H1 (cell line): ENCODE results near the gene LGALS8. TPM values are rescaled to one million over a fixed set of nuclear protein-coding genes. Genes with fewer than 3 reads are reported as not detected.

Experiments used
- CTCF ChIA-PET: fragments of 300-600 bp; sonication (Branson Sonifier 250); formaldehyde crosslinking; loops from one replicate; lab custom pipeline; 2021; ENCODE audit not compliant: partially characterized antibody; lab: Charles Lee
- POLR2A ChIA-PET: fragments of 300-600 bp; sonication (Branson Sonifier 250); formaldehyde crosslinking; loops from one replicate; lab custom pipeline; 2021; ENCODE audit warnings: inconsistent platforms; ENCODE audit not compliant: partially characterized antibody; lab: Charles Lee
- DNase-seq, 2 experiments: peaks; one replicate each; pipeline versions ENCODE4 v3.0.0 to v3.0.0-alpha.2; 2010 to 2022; ENCODE audit warnings: low spot score in 2 of 2, low read depth in 1 of 2, mixed read lengths in 1 of 2
- FAIRE-seq: peaks from 2 replicates; lab custom pipeline; 2011; peaks lifted over from hg19 to GRCh38; lab: Jason Lieb, UNC
- H2AFZ ChIP-seq: 2 replicates; pipeline ENCODE4 v1.8.1; 2012; ENCODE audit warnings: low read length, inconsistent platforms
- H2AK5ac ChIP-seq: 2 replicates; pipeline ENCODE4 v1.6.1; 2013; ENCODE audit warnings: low read depth, low read length
- H2BK120ac ChIP-seq: replicated peaks from 2 replicates; pipeline ENCODE3; 2013; ENCODE audit warnings: low read depth, low read length, inconsistent platforms
- H2BK12ac ChIP-seq: 2 replicates; pipeline ENCODE4 v1.6.1; 2013; ENCODE audit warnings: low read depth, low read length
- H2BK15ac ChIP-seq: 2 replicates; pipeline ENCODE4 v1.6.1; 2013; ENCODE audit warnings: low read length
- H2BK20ac ChIP-seq: 2 replicates; pipeline ENCODE4 v1.6.1; 2013; ENCODE audit warnings: low read length
- H2BK5ac ChIP-seq: 2 replicates; pipeline ENCODE4 v1.6.1; 2013; ENCODE audit warnings: low read depth, low read length
- H3K14ac ChIP-seq: 2 replicates; pipeline ENCODE4 v1.6.1; 2013; ENCODE audit warnings: inconsistent platforms; ENCODE audit not compliant: insufficient read length
- H3K18ac ChIP-seq: 2 replicates; pipeline ENCODE4 v1.6.1; 2013; ENCODE audit warnings: low read length; ENCODE audit errors: extremely low read depth
- H3K23ac ChIP-seq: 2 replicates; pipeline ENCODE4 v1.6.1; 2013; ENCODE audit warnings: inconsistent platforms; ENCODE audit not compliant: insufficient read length
- H3K23me2 ChIP-seq: 2 replicates; pipeline ENCODE4 v1.6.1; 2013; ENCODE audit warnings: low read depth, low read length
- H3K27ac ChIP-seq: 2 replicates; pipeline ENCODE4 v1.6.1; 2011; ENCODE audit warnings: low read depth, low read length, inconsistent platforms
- H3K27me3 ChIP-seq, 4 experiments: replicated peaks in 1 of 4; 1 replicate in 1 of 4; 2 replicates in 3 of 4; pipeline versions ENCODE4 v1.6.1 to v1.8.1; 2011 to 2013; ENCODE audit warnings: low read length in 3 of 4, mild to moderate bottlenecking in 3 of 4, inconsistent platforms in 2 of 4, mixed read lengths in 2 of 4, moderate library complexity in 1 of 4; ENCODE audit not compliant: control insufficient read depth in 3 of 4, insufficient read depth in 3 of 4; ENCODE audit errors: extremely low read depth in 1 of 4
- H3K36me3 ChIP-seq, 4 experiments: 2 replicates each; pipeline versions ENCODE4 v1.6.1 to v1.8.1; 2011 to 2013; ENCODE audit warnings: mild to moderate bottlenecking in 4 of 4, low read length in 3 of 4, moderate library complexity in 2 of 4, control low read depth in 1 of 4, inconsistent platforms in 1 of 4; ENCODE audit not compliant: insufficient read depth in 4 of 4, control insufficient read depth in 2 of 4
- H3K4ac ChIP-seq: replicated peaks from 2 replicates; pipeline ENCODE3; 2013; ENCODE audit warnings: low read length, low read depth, mixed read lengths, inconsistent platforms; ENCODE audit not compliant: insufficient read length
- H3K4me1 ChIP-seq, 4 experiments: replicated peaks in 1 of 4; 1 replicate in 1 of 4; 2 replicates in 3 of 4; pipeline versions ENCODE4 v1.6.1 to v1.8.1; 2011 to 2013; ENCODE audit warnings: low read length in 3 of 4, inconsistent platforms in 2 of 4, mixed read lengths in 1 of 4; ENCODE audit not compliant: insufficient read depth in 4 of 4, control insufficient read depth in 3 of 4
- H3K4me2 ChIP-seq, 2 experiments: 2 replicates each; pipeline versions ENCODE4 v1.6.1 to v1.8.1; 2011 to 2013; ENCODE audit warnings: low read depth in 2 of 2, low read length in 2 of 2, control low read depth in 1 of 2, inconsistent platforms in 1 of 2, mild to moderate bottlenecking in 1 of 2; ENCODE audit not compliant: insufficient read depth in 1 of 2
- H3K4me3 ChIP-seq, 4 experiments: fragments of 200-600, 300-600 bp in 1 of 4; sonication (generic), shearing (Covaris generic), sonication (Bioruptor Twin) in 1 of 4; 2 replicates each; pipeline versions ENCODE4 v1.5.1 to v1.8.1; 2011 to 2016; ENCODE audit warnings: low read length in 4 of 4, low read depth in 3 of 4, control low read depth in 2 of 4, inconsistent platforms in 2 of 4, mild to moderate bottlenecking in 2 of 4, mixed read lengths in 1 of 4, moderate library complexity in 1 of 4; ENCODE audit not compliant: insufficient read depth in 2 of 4; ENCODE audit errors: extremely low read depth in 1 of 4
- H3K56ac ChIP-seq: replicated peaks from 2 replicates; pipeline ENCODE3; 2013; ENCODE audit warnings: low read depth, mild to moderate bottlenecking, mixed read lengths, low read length, inconsistent platforms; ENCODE audit not compliant: insufficient read length
- H3K79me1 ChIP-seq: 2 replicates; pipeline ENCODE4 v1.6.1; 2013; ENCODE audit warnings: low read depth, low read length, control low read depth
- H3K79me2 ChIP-seq, 2 experiments: 2 replicates each; pipeline versions ENCODE4 v1.6.1 to v1.8.1; 2012 to 2013; ENCODE audit warnings: low read length in 2 of 2, mild to moderate bottlenecking in 2 of 2, inconsistent platforms in 1 of 2; ENCODE audit not compliant: insufficient read depth in 2 of 2, control insufficient read depth in 1 of 2
- H3K9ac ChIP-seq, 4 experiments: replicated peaks in 1 of 4; 1 replicate in 1 of 4; 2 replicates in 3 of 4; pipeline versions ENCODE4 v1.6.1 to v1.8.1; 2011 to 2013; ENCODE audit warnings: low read depth in 3 of 4, low read length in 3 of 4, control low read depth in 2 of 4, mild to moderate bottlenecking in 2 of 4, moderate library complexity in 2 of 4, inconsistent platforms in 1 of 4; ENCODE audit errors: extremely low read depth in 1 of 4
- H3K9me3 ChIP-seq, 2 experiments: 2 replicates each; pipeline versions ENCODE4 v1.6.1 to v1.8.1; 2012 to 2013; ENCODE audit warnings: mild to moderate bottlenecking in 2 of 2, moderate library complexity in 2 of 2, control low read depth in 1 of 2, inconsistent platforms in 1 of 2, low read depth in 1 of 2, low read length in 1 of 2, mixed read lengths in 1 of 2; ENCODE audit not compliant: insufficient read depth in 2 of 2
- H4K20me1 ChIP-seq, 2 experiments: replicated peaks in 1 of 2; 2 replicates each; pipeline versions ENCODE3 to v1.8.1; 2011 to 2013; ENCODE audit warnings: inconsistent platforms in 2 of 2, low read length in 2 of 2, mild to moderate bottlenecking in 1 of 2; ENCODE audit not compliant: insufficient read depth in 2 of 2, control insufficient read depth in 1 of 2
- H4K5ac ChIP-seq: 2 replicates; pipeline ENCODE4 v1.6.1; 2013; ENCODE audit warnings: low read length, low read depth, mixed read lengths, inconsistent platforms; ENCODE audit not compliant: insufficient read length
- H4K8ac ChIP-seq: 2 replicates; pipeline ENCODE4 v1.8.0; 2013; ENCODE audit warnings: mild to moderate bottlenecking, moderate library complexity, low read length, inconsistent platforms; ENCODE audit not compliant: insufficient read depth; ENCODE audit errors: extremely low read depth
- H4K91ac ChIP-seq: replicated peaks from 2 replicates; pipeline ENCODE3; 2013; ENCODE audit warnings: low read length, mixed read lengths, inconsistent platforms; ENCODE audit not compliant: insufficient read length
- BCL11A ChIP-seq, 2 experiments: IDR thresholded peaks; one replicate each; pipeline ENCODE4 v1.6.1; 2011; ENCODE audit warnings: low read depth in 2 of 2, low read length in 2 of 2, mild to moderate bottlenecking in 2 of 2
- EGR1 ChIP-seq: IDR thresholded peaks from 2 replicates; pipeline ENCODE4 v1.6.1; 2011; ENCODE audit warnings: low read depth, low read length, borderline replicate concordance
- FOSL1 ChIP-seq: IDR thresholded peaks from 2 replicates; pipeline ENCODE4 v1.6.1; 2011; ENCODE audit warnings: mild to moderate bottlenecking, low read depth, low read length, moderate library complexity; ENCODE audit not compliant: insufficient read depth
- JUND ChIP-seq: IDR thresholded peaks from 2 replicates; pipeline ENCODE4 v1.6.1; 2011; ENCODE audit warnings: mild to moderate bottlenecking, improper control_type of control experiment, low read length
- KDM1A ChIP-seq: fragments of 200-600, 300-600 bp; sonication (generic); IDR thresholded peaks from 2 replicates; pipeline ENCODE4 v1.7.1; 2016; ENCODE audit warnings: mild to moderate bottlenecking, low read length, borderline replicate concordance
- POLR2A ChIP-seq, 2 experiments: IDR thresholded peaks; 1 replicate in 1 of 2; 2 replicates in 1 of 2; pipeline ENCODE4 v1.6.1; 2011; ENCODE audit warnings: low read depth in 2 of 2, low read length in 2 of 2, mild to moderate bottlenecking in 2 of 2; ENCODE audit errors: control extremely low read depth in 1 of 2
- RFX5 ChIP-seq: IDR thresholded peaks from 2 replicates; pipeline ENCODE4 v1.6.1; 2011; ENCODE audit warnings: low read depth, low read length, improper control_type of control experiment, borderline replicate concordance
- SIRT6 ChIP-seq: IDR thresholded peaks from one replicate; pipeline ENCODE4 v1.7.1; 2012; ENCODE audit warnings: low read length, inconsistent platforms
- SIX5 ChIP-seq: IDR thresholded peaks from 2 replicates; pipeline ENCODE4 v1.6.1; 2011; ENCODE audit warnings: mild to moderate bottlenecking, low read depth, low read length
- SP1 ChIP-seq: IDR thresholded peaks from 2 replicates; pipeline ENCODE4 v1.6.1; 2011; ENCODE audit warnings: low read depth, low read length
- TBP ChIP-seq: IDR thresholded peaks from 2 replicates; pipeline ENCODE4 v1.6.1; 2011; ENCODE audit warnings: low read depth, low read length, improper control_type of control experiment
- TEAD4 ChIP-seq: IDR thresholded peaks from 2 replicates; pipeline ENCODE4 v1.6.1; 2012; ENCODE audit warnings: low read depth, low read length, inconsistent platforms, mixed read lengths
- WGBS, 2 experiments: shearing (Covaris generic) in 1 of 2; methylation state at CpG; one replicate each; pipeline versions ENCODE4 v1.1.6 to v1.1.7; 2013 to 2015; ENCODE audit warnings: low lambda C conversion rate in 2 of 2, mixed read lengths in 2 of 2, inconsistent platforms in 1 of 2, low coverage in 1 of 2, missing lambda C conversion rate in 1 of 2; ENCODE audit not compliant: insufficient replicate concordance in 2 of 2, insufficient coverage in 1 of 2, insufficient read length in 1 of 2; ENCODE audit errors: extremely low coverage in 1 of 2, missing lambda C conversion rate in 1 of 2; 5-methylcytosine and 5-hydroxymethylcytosine counted together
- polyA plus RNA-seq, 7 experiments: library from polyadenylated mRNA; depleted of rRNA in 3 of 7; stranded (reverse) in 5 of 7; unstranded in 2 of 7; fragments of >200 nt in 5 of 7; fragments of 200-250 nt in 2 of 7; gene quantifications; 1 replicate in 5 of 7; 2 replicates in 1 of 7; 4 replicates in 1 of 7; pipeline versions ENCODE4 v1.2.1 to v1.2.3, GENCODE V29; 2011 to 2013; ENCODE audit warnings: missing spikeins in 2 of 7, mixed read lengths in 2 of 7
- total RNA-seq: library from RNA; stranded (reverse); fragmentation: NEBNext Ultra II Directional; extraction: Animal tissue kit (Norgen Biotek cat#: 25700); gene quantifications from 2 replicates; pipeline ENCODE4 v1.2.1, GENCODE V29; 2021

LGALS8 gene
- total and polyA plus RNA-seq, 2 of the 8 experiments (the other 6 are each of a cell fraction or from before 2014, with no cell fraction given): 7.2 to 11.6 TPM

DNA sequence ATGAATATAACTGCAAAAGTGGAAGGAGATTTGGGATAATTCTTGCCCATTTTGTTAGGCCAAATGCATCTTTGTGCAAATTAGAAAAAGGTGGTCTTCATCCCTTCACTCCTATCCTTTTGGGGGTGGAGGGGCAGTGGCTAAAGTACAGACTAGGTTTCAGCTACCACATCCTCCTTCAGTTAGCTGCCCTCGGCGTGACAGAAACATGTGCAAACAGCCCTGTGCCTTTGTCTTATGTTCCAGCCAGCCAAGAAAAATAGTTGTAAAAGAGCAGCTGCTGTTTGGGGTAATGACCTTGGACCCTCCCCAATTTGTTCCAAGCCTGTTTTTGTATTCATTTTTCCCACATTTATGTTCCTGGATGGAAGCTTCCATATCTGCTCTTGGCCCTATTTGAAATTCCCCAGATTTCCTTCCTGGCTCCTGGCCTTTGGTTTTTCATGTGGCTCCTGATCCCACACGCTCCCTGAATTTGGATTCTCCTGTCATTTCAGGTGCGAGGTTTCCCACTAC, 8.3 kb upstream of the LGALS8 start:
- no peaks in the 10 kb centered on the region for H3K27me3 ChIP-seq
- DNase-seq (no peak), FAIRE-seq (no peak)
- no peak overlapping the region for H3K23ac ChIP-seq
- no peaks in the 10 kb centered on the region for H3K9me3 ChIP-seq
- no peak overlapping the region for H2AFZ ChIP-seq
- H3K18ac ChIP-seq: no peak overlapping the region
- H4K8ac ChIP-seq: no peak overlapping the region
- CTCF ChIA-PET: interaction anchor here (0.5 to 1.0 kb wide), 2 partner anchors 26 to 376 kb away, joined by 3 read pairs; no protein-coding TSS in a partner anchor
- H2BK120ac ChIP-seq: no peak overlapping the region
- no peak overlapping the region for H2BK20ac ChIP-seq
- TF ChIP-seq SP1 (no peak), JUND (no peak), BCL11A (IDR thresholded peaks at IDR 0.05; ENCODE audit: low read depth in 2 of 2, low read length in 2 of 2) (no peak), EGR1 (no peak), TEAD4 (no peak), FOSL1 (no peak), POLR2A (IDR thresholded peaks at IDR 0.05; ENCODE audit: control extremely low read depth in 1 of 2, low read depth in 2 of 2, low read length in 2 of 2) (no peak), RFX5 (no peak), SIX5 (no peak), SIRT6 (no peak), KDM1A (no peak), TBP (no peak)
- H3K4ac ChIP-seq: no peak overlapping the region
- H2BK5ac ChIP-seq: no peak overlapping the region
- no peak overlapping the region for H3K14ac ChIP-seq
- H3K36me3 ChIP-seq: no peaks in the 10 kb centered on the region
- no peak overlapping the region for H3K4me2 ChIP-seq
- peaks cover 0 to 3% (median 1%) of the 10 kb centered on the region in 4 experiments; a peak in 2 of 7 replicates for H3K4me1 ChIP-seq
- no peak overlapping the region for H3K56ac ChIP-seq
- H3K79me1 ChIP-seq: no peaks in the 10 kb centered on the region
- no peak overlapping the region for H3K27ac ChIP-seq
- H3K79me2 ChIP-seq: no peaks in the 10 kb centered on the region
- no peak overlapping the region for H3K9ac ChIP-seq
- no peak overlapping the region for H2BK15ac ChIP-seq
- no peak overlapping the region for H3K4me3 ChIP-seq
- no peak overlapping the region for H2BK12ac ChIP-seq
- H4K5ac ChIP-seq: no peak overlapping the region
- no peaks in the 10 kb centered on the region; the same call in 1 of the 2 replicates for H3K23me2 ChIP-seq
- H2AK5ac ChIP-seq: no peak overlapping the region
- WGBS, 2 experiments: 90% methylated on average over 4 of the region's 4 CpGs; no CpG with 5 or more reads in 1 of the 2 experiments
- H4K91ac ChIP-seq: no peak overlapping the region
- H4K20me1 ChIP-seq: no peaks in the 10 kb centered on the region
- POLR2A ChIA-PET: no interaction called here
